Measurements from ENCODE around the gene GTF2I. TPM values are rescaled to one million over a fixed set of nuclear protein-coding genes. Genes with fewer than 3 reads are reported as not detected.

Gene GTF2I
- polyA plus RNA-seq, 2 of the 4 experiments (the other 2 are of a cell fraction) = 107 to 144 TPM

GRCh38 chr7:74674166-74674565 is 16.6 kb downstream of the GTF2I start:
- no peak for TF ChIP-seq RNF2 (IDR thresholded peaks at IDR 0.05; ENCODE audit: borderline replicate concordance, low read depth)
- TF ChIP-seq MAFK (IDR thresholded peaks at IDR 0.05; ENCODE audit: partially characterized antibody) = peak; percentile 52
- TF ChIP-seq FOSL2 (IDR thresholded peaks at IDR 0.05) = no peak
- no peak for TF ChIP-seq FOSL2 (CRISPR knock-in tag; IDR thresholded peaks at IDR 0.05)
- TF ChIP-seq POLR2AphosphoS2 (conservative IDR thresholded peaks at IDR 0.05; ENCODE audit: low read length) = no peak
- TF ChIP-seq, protein P1, sequence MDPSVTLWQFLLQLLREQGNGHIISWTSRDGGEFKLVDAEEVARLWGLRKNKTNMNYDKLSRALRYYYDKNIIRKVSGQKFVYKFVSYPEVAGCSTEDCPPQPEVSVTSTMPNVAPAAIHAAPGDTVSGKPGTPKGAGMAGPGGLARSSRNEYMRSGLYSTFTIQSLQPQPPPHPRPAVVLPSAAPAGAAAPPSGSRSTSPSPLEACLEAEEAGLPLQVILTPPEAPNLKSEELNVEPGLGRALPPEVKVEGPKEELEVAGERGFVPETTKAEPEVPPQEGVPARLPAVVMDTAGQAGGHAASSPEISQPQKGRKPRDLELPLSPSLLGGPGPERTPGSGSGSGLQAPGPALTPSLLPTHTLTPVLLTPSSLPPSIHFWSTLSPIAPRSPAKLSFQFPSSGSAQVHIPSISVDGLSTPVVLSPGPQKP (IDR thresholded peaks at IDR 0.05; ENCODE audit: low read depth, low read length) = no peak
- ChIA-PET POLR2A (interaction anchor here (0.6 kb wide), 1 partner anchor 17 kb away, joined by 3 read pairs; the partner anchor contains the start of gene GTF2I), CTCF (interaction anchor here (1.3 kb wide), 1 partner anchor 48 kb away, joined by 3 read pairs; no protein-coding TSS in a partner anchor)
- no peaks in the 10 kb centered on the region for H3K9me3 ChIP-seq
- 87% methylated on average over 7 of the region's 7 CpGs for WGBS (ENCODE audit: missing lambda C conversion rate)
- H3K27ac ChIP-seq = no peak overlapping the region
- no peak overlapping the region for H3K4me2 ChIP-seq
- H3K4me3 ChIP-seq = no peak overlapping the region
- DNase-seq (ENCODE audit: low read depth in 1 of 2, low spot score in 1 of 2) (no peak), ATAC-seq (no peak), FAIRE-seq (no peak)
- peaks cover 41% of the 10 kb centered on the region for H3K4me1 ChIP-seq

- no peak for TF ChIP-seq HOXB5 (CRISPR knock-in tag; IDR thresholded peaks at IDR 0.05)
- TF ChIP-seq TFCP2L1 (CRISPR knock-in tag; IDR thresholded peaks at IDR 0.05) = no peak
- TF ChIP-seq CHD4 (IDR thresholded peaks at IDR 0.05; ENCODE audit: borderline replicate concordance) = no peak
- TF ChIP-seq RAD21 (conservative IDR thresholded peaks at IDR 0.05 in 1 of 2, IDR thresholded peaks at IDR 0.05 in 1 of 2) = no peak
- no peak for TF ChIP-seq KDM1A (IDR thresholded peaks at IDR 0.05; ENCODE audit: low read depth)
- TF ChIP-seq CTCF (IDR thresholded peaks at IDR 0.05) = no peak
- no peak for TF ChIP-seq POLR2AphosphoS2 (conservative IDR thresholded peaks at IDR 0.05; ENCODE audit: low read length)
- no peak for TF ChIP-seq FOSL2 (IDR thresholded peaks at IDR 0.05)
- no peak for TF ChIP-seq FOSL2 (CRISPR knock-in tag; IDR thresholded peaks at IDR 0.05)
- no peak for TF ChIP-seq RFX5 (IDR thresholded peaks at IDR 0.05)
- no peak for TF ChIP-seq RCOR1 (IDR thresholded peaks at IDR 0.05; ENCODE audit: low read depth, low read length)
- TF ChIP-seq, protein P2, sequence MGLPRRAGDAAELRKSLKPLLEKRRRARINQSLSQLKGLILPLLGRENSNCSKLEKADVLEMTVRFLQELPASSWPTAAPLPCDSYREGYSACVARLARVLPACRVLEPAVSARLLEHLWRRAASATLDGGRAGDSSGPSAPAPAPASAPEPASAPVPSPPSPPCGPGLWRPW (IDR thresholded peaks at IDR 0.05) = no peak
- no peaks in the 10 kb centered on the region for H3K9me3 ChIP-seq
- peaks cover 13% of the 10 kb centered on the region for H3K4me1 ChIP-seq
- 90% methylated on average over 3 of the region's 3 CpGs for WGBS (ENCODE audit: missing lambda C conversion rate)
- CTCF ChIA-PET = no interaction called here
- H3K4me3 ChIP-seq = no peak overlapping the region
- no peak overlapping the region for H3K4me2 ChIP-seq
- no peak for FAIRE-seq
- POLR2A ChIA-PET = no interaction called here
- no peak for DNase-seq (ENCODE audit: low read depth in 1 of 2, low spot score in 1 of 2)
- no peak overlapping the region for H3K27ac ChIP-seq
- no peak for ATAC-seq
Observed at GRCh38 chr7:74682829-74683228, 25.3 kb downstream of the GTF2I start.

DNA sequence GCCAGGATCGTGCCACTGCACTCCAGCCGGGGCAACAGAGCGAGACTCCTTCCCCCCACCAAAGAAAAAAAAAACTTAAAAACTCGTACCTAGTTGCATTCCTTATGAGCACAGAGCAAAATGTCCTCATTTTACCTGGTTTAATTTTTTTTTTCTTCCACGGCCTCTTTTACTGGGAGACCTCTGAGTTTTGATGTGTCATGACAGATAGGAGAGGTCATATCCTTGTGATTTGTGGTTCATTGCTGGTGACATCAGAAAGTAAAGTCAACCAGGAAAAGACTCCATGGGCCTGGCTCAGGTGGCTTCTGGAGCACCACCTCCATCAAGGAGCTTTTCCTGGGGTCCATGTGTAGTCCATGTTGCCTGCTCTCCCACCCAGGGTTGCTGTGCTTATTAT is 26.3 kb downstream of the GTF2I start:
- H3K27ac ChIP-seq = no peak overlapping the region
- 87% methylated on average over 5 of the region's 5 CpGs for WGBS (ENCODE audit: missing lambda C conversion rate)
- FAIRE-seq (no peak), ATAC-seq (no peak), DNase-seq (ENCODE audit: low read depth in 1 of 2, low spot score in 1 of 2) (no peak)
- H3K4me1 ChIP-seq = peaks cover 13% of the 10 kb centered on the region
- H3K9me3 ChIP-seq = no peaks in the 10 kb centered on the region
- H3K4me3 ChIP-seq = no peak overlapping the region
- CTCF ChIA-PET = no interaction called here
- H3K4me2 ChIP-seq = no peak overlapping the region
- POLR2A ChIA-PET = no interaction called here
- TF ChIP-seq NPAS2 (CRISPR knock-in tag; IDR thresholded peaks at IDR 0.05; ENCODE audit: borderline replicate concordance) (no peak), BCL3 (IDR thresholded peaks at IDR 0.05) (no peak), CBX8 (IDR thresholded peaks at IDR 0.05) (no peak), RNF2 (IDR thresholded peaks at IDR 0.05; ENCODE audit: borderline replicate concordance, low read depth) (no peak), ESRRA (IDR thresholded peaks at IDR 0.05; ENCODE audit: borderline replicate concordance, low read length) (no peak), JUNB (IDR thresholded peaks at IDR 0.05) (no peak), ZC3H11A (IDR thresholded peaks at IDR 0.05) (no peak), ZFP36 (IDR thresholded peaks at IDR 0.05; ENCODE audit: borderline replicate concordance, partially characterized antibody) (no peak), TFCP2L1 (CRISPR knock-in tag; IDR thresholded peaks at IDR 0.05) (no peak), HOXA7 (CRISPR knock-in tag; IDR thresholded peaks at IDR 0.05) (no peak)
- TF ChIP-seq, protein P3, sequence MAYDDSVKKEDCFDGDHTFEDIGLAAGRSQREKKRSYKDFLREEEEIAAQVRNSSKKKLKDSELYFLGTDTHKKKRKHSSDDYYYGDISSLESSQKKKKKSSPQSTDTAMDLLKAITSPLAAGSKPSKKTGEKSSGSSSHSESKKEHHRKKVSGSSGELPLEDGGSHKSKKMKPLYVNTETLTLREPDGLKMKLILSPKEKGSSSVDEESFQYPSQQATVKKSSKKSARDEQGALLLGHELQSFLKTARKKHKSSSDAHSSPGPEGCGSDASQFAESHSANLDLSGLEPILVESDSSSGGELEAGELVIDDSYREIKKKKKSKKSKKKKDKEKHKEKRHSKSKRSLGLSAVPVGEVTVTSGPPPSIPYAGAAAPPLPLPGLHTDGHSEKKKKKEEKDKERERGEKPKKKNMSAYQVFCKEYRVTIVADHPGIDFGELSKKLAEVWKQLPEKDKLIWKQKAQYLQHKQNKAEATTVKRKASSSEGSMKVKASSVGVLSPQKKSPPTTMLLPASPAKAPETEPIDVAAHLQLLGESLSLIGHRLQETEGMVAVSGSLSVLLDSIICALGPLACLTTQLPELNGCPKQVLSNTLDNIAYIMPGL (CRISPR knock-in tag; IDR thresholded peaks at IDR 0.05; ENCODE audit: borderline replicate concordance) = no peak

All from A549 (cell line).